Keratinocyte (primary cell): ENCODE results near the gene CDHR3. TPM values are rescaled to one million over a fixed set of nuclear protein-coding genes. Genes with fewer than 3 reads are reported as not detected.

ENCODE experiments used
- DNase-seq: peaks from one replicate; pipeline ENCODE4 v3.0.0-alpha.2; 2011; ENCODE audit warnings: low read depth, missing footprints, low spot score
- FAIRE-seq: peaks from 2 replicates; lab custom pipeline; 2011; peaks lifted over from hg19 to GRCh38; lab: Jason Lieb, UNC
- H2AFZ ChIP-seq: 2 replicates; pipeline ENCODE4 v1.6.0; 2012; ENCODE audit warnings: low read length, control low read depth, inconsistent platforms; ENCODE audit not compliant: control insufficient read depth
- H3K27ac ChIP-seq: 2 replicates; pipeline ENCODE4 v1.5.1; 2011; ENCODE audit warnings: low read length; ENCODE audit not compliant: control insufficient read depth, insufficient read depth
- H3K27me3 ChIP-seq: 3 replicates; pipeline ENCODE4 v1.6.0; 2011; ENCODE audit warnings: low read length; ENCODE audit not compliant: control insufficient read depth, insufficient read depth; ENCODE audit errors: extremely low read depth
- H3K36me3 ChIP-seq, 2 experiments: 2 replicates in 1 of 2; 3 replicates in 1 of 2; pipeline ENCODE4 v1.5.1; 2011; ENCODE audit warnings: low read length in 2 of 2, mild to moderate bottlenecking in 1 of 2; ENCODE audit not compliant: control insufficient read depth in 2 of 2, insufficient read depth in 2 of 2; ENCODE audit errors: extremely low read depth in 1 of 2
- H3K4me1 ChIP-seq: 3 replicates; pipeline ENCODE4 v1.5.1; 2011; ENCODE audit warnings: low read length; ENCODE audit not compliant: control insufficient read depth, insufficient read depth; ENCODE audit errors: extremely low read depth
- H3K4me2 ChIP-seq: 3 replicates; pipeline ENCODE4 v1.6.0; 2011; ENCODE audit warnings: low read depth, low read length; ENCODE audit not compliant: control insufficient read depth, insufficient read depth; ENCODE audit errors: extremely low read depth
- H3K4me3 ChIP-seq, 3 experiments: fragments of 200-600 bp in 1 of 3; sonication (generic) in 1 of 3; 2 replicates in 2 of 3; 3 replicates in 1 of 3; pipeline ENCODE4 v1.5.1; 2011 to 2016; ENCODE audit warnings: low read length in 3 of 3, mild to moderate bottlenecking in 3 of 3, control low read depth in 2 of 3, inconsistent platforms in 1 of 3, low read depth in 1 of 3, mixed read lengths in 1 of 3, mixed run types in 1 of 3, moderate library complexity in 1 of 3; ENCODE audit not compliant: control insufficient read depth in 2 of 3, insufficient read depth in 2 of 3; ENCODE audit errors: extremely low read depth in 1 of 3
- H3K79me2 ChIP-seq: 2 replicates; pipeline ENCODE4 v1.6.0; 2012; ENCODE audit warnings: low read length; ENCODE audit not compliant: control insufficient read depth, insufficient read depth
- H3K9ac ChIP-seq: 3 replicates; pipeline ENCODE4 v1.6.0; 2011; ENCODE audit warnings: low read length; ENCODE audit not compliant: control insufficient read depth, insufficient read depth; ENCODE audit errors: extremely low read depth
- H3K9me1 ChIP-seq: 3 replicates; pipeline ENCODE4 v1.6.0; 2011; ENCODE audit warnings: low read length; ENCODE audit not compliant: control insufficient read depth, insufficient read depth; ENCODE audit errors: extremely low read depth
- H3K9me3 ChIP-seq: 2 replicates; pipeline ENCODE4 v1.5.1; 2012; ENCODE audit warnings: low read depth, low read length; ENCODE audit not compliant: control insufficient read depth
- H4K20me1 ChIP-seq: 3 replicates; pipeline ENCODE4 v1.6.0; 2011; ENCODE audit warnings: low read length; ENCODE audit not compliant: control insufficient read depth, insufficient read depth; ENCODE audit errors: extremely low read depth
- CTCF ChIP-seq, 3 experiments: IDR thresholded peaks in 1 of 3; conservative IDR thresholded peaks in 1 of 3; optimal IDR thresholded peaks in 1 of 3; 2 replicates in 2 of 3; 3 replicates in 1 of 3; pipeline versions ENCODE3 to v1.5.1; 2011; ENCODE audit warnings: low read length in 3 of 3, mild to moderate bottlenecking in 3 of 3, moderate library complexity in 2 of 3, control low read depth in 1 of 3, inconsistent platforms in 1 of 3; ENCODE audit not compliant: insufficient read depth in 2 of 3; ENCODE audit errors: extremely low read depth in 1 of 3
- EZH2 ChIP-seq: IDR thresholded peaks from one replicate; pipeline ENCODE4 v1.6.1; 2012; ENCODE audit warnings: inconsistent platforms, mild to moderate bottlenecking, low read length, moderate library complexity
- dilution Hi-C: fragments of 300-500 bp; cut with MboI; formaldehyde crosslinking; loops from one replicate; pipeline ENCODE4 v1.7.0; 2020; ENCODE audit warnings: low sequenced_read_pairs; ENCODE audit not compliant: extremely low pct_ligation_motif_present
- polyA plus RNA-seq, 5 experiments: library from polyadenylated mRNA; depleted of rRNA in 3 of 5; stranded (reverse) in 3 of 5; stranded (forward) in 1 of 5; unstranded in 1 of 5; fragments of >200 nt; gene quantifications; 1 replicate in 1 of 5; 2 replicates in 3 of 5; 3 replicates in 1 of 5; pipeline versions ENCODE4 v1.2.1 to v1.2.3, GENCODE V29; 2011 to 2012; ENCODE audit warnings: missing spikeins in 2 of 5, low read depth in 1 of 5, low replicate concordance in 1 of 5

The CDHR3 gene
- polyA plus RNA-seq, 1 donor (not counting 4 experiments of a cell fraction or from before 2014, with no cell fraction given): 1.2 TPM

- Histone ChIP-seq H4K20me1 (no peaks in the 10 kb centered on the region), H3K4me1 (no peaks in the 10 kb centered on the region), H3K4me3 (no peak overlapping the region), H3K4me2 (no peak overlapping the region), H3K79me2 (no peaks in the 10 kb centered on the region), H3K27ac (no peak overlapping the region), H3K9me1 (no peaks in the 10 kb centered on the region), H3K9me3 (no peaks in the 10 kb centered on the region), H3K36me3 (no peaks in the 10 kb centered on the region), H2AFZ (no peak overlapping the region), H3K27me3 (peaks cover 19% of the 10 kb centered on the region), H3K9ac (no peak overlapping the region)
- TF ChIP-seq EZH2 (no peak), CTCF (optimal IDR thresholded peaks at IDR 0.05 in 1 of 3, IDR thresholded peaks at IDR 0.05 in 1 of 3, conservative IDR thresholded peaks at IDR 0.05 in 1 of 3; ENCODE audit: extremely low read depth in 1 of 3, insufficient read depth in 2 of 3, low read length in 3 of 3) (no peak)
- dilution Hi-C loops: no loop called here
- DNase-seq (no peak), FAIRE-seq (no peak)
Measured at GRCh38 chr7:105976868-105977267, 13.8 kb downstream of the CDHR3 start.

GRCh38 chr7:105978035-105978434 lies 15.0 kb downstream of the CDHR3 start:
- Histone ChIP-seq H3K4me3 (no peak overlapping the region), H3K9me1 (no peaks in the 10 kb centered on the region), H3K79me2 (no peaks in the 10 kb centered on the region), H3K4me2 (no peak overlapping the region), H4K20me1 (no peaks in the 10 kb centered on the region), H3K9me3 (no peaks in the 10 kb centered on the region), H3K9ac (no peak overlapping the region), H3K4me1 (no peaks in the 10 kb centered on the region), H2AFZ (no peak overlapping the region), H3K27me3 (peaks cover 17% of the 10 kb centered on the region), H3K27ac (no peak overlapping the region), H3K36me3 (no peaks in the 10 kb centered on the region)
- FAIRE-seq: no peak
- no peak for DNase-seq
- dilution Hi-C loops: no loop called here
- TF ChIP-seq EZH2 (no peak), CTCF (optimal IDR thresholded peaks at IDR 0.05 in 1 of 3, IDR thresholded peaks at IDR 0.05 in 1 of 3, conservative IDR thresholded peaks at IDR 0.05 in 1 of 3; ENCODE audit: extremely low read depth in 1 of 3, insufficient read depth in 2 of 3, low read length in 3 of 3) (no peak)
